G401 (cell line): ENCODE measurements around the gene GORASP1. TPM values are rescaled to one million over a fixed set of nuclear protein-coding genes. Genes with fewer than 3 reads are reported as not detected.

Source experiments
- DNase-seq: peaks from one replicate; pipeline ENCODE4 v3.0.0-alpha.2; 2015; ENCODE audit warnings: low spot score
- in situ Hi-C: cut with HindIII; loops from 2 replicates; pipeline ENCODE4 v1.10.0; 2016; ENCODE audit warnings: low sequenced_read_pairs, mixed read lengths
- total RNA-seq: library from RNA; depleted of rRNA; stranded (reverse); fragments of >200 nt; shearing (Covaris generic); gene quantifications from 2 replicates; pipeline ENCODE4 v1.2.3, GENCODE V29; 2014

The GORASP1 gene
- total RNA-seq, 1 experiment from 2014 or later: 37.3 TPM

GRCh38 chr3:39127269-39127907 lies 20.0 kb upstream of the GORASP1 start:
- in situ Hi-C loops: no loop called here
- DNase-seq: no peak

DNA sequence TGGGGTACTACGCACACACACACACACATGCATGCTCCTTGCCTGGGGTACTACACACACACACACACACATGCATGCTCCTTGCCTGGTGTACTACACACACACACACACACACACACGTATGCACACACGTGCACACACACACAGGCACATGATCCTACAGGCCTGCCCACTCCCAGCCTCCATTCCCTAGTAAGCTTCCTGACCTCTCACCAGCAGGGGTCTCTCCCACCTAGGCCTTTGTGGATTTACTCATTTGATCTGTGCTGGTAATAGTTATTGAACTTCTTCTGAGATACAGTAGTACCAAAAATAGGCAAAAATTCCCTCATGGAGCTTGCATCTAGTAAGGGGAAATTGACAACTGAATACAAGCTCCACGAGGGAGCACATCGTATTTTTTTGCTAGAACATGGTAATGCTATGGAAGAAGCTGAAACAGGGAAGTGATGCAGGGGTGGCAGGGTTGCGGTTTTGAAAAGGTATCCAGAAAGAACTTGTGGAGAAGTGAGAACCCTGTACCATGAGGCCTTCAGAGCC lies 19.2 kb upstream of the GORASP1 start:
- in situ Hi-C loops: no loop called here
- DNase-seq: peak; percentile 39

DNA sequence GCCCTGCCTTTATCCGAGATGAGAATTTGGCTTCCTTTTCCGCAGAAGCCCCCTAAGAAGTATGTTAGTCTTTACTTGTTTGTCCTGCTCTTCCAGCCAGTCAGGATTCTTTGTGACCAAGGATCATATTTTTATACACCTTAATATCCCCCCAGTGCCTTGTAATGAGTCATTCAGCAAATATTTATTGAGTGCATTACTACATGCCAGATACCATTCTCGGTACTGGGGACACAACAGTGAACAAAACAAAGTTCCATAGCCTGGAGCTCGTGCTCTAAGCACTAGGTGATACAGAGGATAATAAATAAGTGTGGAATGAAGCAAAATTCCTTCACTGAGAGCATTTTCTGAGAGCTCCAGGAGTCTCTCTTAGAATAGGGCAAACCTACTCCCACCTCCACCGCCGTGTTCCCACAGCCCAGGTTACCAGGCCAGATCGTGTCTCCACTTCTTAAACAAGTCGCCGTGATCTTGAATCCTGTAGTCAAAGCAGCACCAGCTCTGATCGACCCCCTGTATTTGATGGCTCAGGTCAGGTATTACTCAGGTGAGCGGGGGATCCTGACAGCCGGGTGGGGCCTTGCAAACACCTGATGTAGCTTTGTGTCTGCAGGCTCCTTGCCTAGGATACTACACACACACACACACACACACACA lies 18.5 kb upstream of the GORASP1 start:
- DNase-seq: no peak
- in situ Hi-C loops: no loop called here

DNA sequence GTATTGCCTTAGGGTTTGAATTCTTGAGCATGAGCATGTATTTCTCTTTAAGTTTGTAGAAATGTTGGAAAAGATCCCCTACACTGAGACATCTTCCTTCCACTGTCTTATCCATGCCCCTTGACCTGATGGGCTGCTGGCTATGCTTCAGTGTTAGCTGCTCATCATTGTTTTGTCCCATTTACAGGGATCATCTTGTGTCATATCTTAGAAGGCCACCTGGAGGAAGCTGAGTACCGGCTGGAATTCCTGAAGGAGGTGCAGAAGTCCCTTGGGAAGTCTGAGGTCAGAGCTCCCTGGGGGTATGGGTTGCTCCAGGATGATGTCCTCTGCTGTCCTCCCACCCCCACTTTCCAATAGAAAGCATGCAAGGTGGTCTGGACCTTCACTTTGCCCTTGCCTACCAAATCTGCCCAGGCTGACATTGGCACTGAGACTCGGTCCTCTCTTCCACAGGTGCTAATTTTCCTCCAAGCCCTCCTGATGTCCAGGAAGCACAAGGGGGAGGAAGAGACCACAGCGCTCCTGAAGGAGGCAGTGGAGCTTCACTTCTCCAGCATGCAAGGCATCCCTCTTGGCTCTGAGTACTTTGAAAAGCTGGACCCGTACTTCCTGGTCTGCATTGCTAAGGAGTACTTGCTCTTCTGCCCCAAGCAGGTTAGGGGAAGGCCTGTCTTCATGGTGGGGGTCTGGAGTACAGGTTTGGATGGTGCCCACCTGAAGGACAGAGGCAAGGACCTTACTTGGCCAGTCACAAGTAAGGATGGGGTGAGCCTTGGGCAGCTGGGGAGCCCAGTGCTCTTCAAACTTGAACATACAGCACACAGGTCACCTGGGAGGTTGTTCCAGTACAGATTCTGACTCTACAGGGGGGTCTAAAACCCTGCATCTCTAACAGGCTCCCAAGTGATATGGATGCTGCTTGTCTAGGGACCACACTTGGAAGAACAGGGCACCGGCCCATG lies 17.7 kb upstream of the GORASP1 start:
- DNase-seq: no peak
- in situ Hi-C loops: loop anchor here (25.0 kb wide), 1 partner anchor 162 kb away; the partner anchor contains the start of gene CX3CR1

DNA sequence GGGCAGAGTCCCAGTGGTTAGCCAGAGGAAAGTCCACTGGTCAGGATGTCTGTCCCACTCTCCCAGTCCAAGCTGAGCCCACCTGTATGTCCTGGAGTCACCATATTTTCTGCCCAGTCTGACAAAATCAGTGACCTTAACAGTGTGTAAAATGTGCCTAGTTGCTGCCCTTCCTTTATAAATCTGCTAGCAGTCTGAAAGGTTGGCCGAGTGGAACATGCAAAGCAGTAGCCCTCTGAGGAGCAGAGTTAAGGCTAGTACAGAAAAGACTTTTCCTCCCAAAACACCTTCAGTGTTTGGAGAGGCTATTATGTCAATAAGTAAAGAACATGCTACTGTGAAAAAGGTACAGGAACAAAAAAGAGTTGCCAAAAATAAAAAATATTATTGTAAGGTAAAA lies 15.4 kb upstream of the GORASP1 start:
- in situ Hi-C loops: loop anchor here (25.0 kb wide), 1 partner anchor 164 kb away; the partner anchor contains the start of gene CX3CR1
- DNase-seq: no peak

- no peak for DNase-seq
- in situ Hi-C loops: loop anchor here (25.0 kb wide), 1 partner anchor 166 kb away; the partner anchor contains the start of gene CX3CR1
These were observed 14.2 kb upstream of the GORASP1 start for GRCh38 chr3:39121621-39122020.

DNA sequence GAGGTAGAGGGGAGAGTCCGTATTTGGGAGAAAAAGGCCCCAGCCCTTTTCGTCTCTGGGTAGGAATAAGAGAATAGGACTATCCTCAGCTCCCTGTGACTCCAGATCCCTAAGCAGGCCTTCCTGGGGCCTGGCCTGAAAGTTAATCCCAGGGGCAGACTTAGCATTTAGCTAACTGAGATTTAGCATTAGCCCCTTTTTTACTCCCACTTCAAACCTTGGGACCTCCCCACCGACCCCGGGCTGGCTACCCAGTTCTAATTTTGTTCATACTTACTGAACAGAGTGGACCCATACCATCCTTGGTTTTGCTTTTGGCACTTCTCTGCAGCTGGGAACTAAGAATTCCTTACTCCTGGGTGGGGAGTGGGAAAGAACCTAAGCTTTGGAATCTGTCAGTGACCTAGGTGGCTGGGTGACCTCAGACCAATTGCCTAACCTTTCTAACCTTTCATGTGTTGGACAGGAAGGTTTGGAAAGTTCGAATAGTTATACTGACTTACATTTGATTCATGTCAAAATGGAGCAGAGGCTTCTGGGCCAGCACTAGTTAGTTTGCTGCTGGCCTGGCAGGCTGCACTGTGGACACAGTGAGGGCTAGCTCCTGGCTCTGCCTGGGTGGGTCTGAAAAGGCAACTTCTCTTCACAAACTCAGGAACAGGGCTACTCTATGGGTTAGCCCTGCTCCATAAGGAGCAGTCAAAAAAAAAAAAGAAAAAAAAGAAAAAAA lies 11.7 kb upstream of the GORASP1 start:
- in situ Hi-C loops: loop anchor here (25.0 kb wide), 1 partner anchor 168 kb away; the partner anchor contains the start of gene CX3CR1
- no peak for DNase-seq

GRCh38 chr3:39118079-39118478 lies 10.7 kb upstream of the GORASP1 start:
- in situ Hi-C loops: loop anchor here (25.0 kb wide), 1 partner anchor 169 kb away; the partner anchor contains the start of gene CX3CR1
- DNase-seq: no peak

GRCh38 chr3:39115870-39116269 lies 8.4 kb upstream of the GORASP1 start:
- in situ Hi-C loops: loop anchor here (25.0 kb wide), 1 partner anchor 171 kb away; the partner anchor contains the start of gene CX3CR1
- DNase-seq: no peak

DNA sequence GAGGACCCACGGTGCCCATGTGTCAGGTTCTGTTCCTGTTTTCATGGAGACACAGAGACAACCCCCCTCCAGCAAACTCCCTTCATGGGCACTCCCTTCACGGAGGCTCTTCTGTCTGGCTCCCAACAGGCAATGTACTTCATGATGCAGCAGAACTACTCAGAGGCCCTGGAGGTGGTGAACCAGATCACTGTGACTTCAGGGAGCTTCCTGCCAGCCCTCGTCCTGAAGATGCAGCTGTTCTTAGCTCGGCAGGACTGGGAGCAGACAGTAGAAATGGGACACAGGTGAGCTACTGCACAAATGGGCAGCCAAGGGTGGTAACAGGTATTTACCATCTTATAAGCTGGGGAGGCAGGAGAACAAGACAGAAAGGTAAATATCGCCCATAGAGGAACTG lies 7.0 kb upstream of the GORASP1 start:
- in situ Hi-C loops: loop anchor here (25.0 kb wide), 1 partner anchor 173 kb away; the partner anchor contains the start of gene CX3CR1
- no peak for DNase-seq

DNA sequence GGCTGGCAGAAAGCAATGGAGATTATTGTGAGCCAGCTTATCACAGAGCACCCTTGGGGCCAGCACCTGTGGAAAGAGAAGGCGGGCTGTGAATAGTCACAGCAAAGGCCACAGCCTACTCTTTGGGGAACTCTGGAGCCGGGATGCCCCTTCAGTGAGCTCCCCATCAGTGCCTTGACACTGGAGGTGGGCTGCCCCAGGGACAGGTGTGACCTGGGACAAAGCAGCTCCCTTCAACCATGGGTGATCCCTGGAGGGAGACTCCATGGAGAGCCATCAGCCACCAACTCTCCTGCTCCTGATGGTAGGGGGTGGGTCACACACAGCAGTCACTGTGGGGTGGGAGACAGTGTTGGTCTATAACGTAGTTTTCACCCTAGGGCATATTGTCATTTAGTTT lies 5.9 kb upstream of the GORASP1 start:
- in situ Hi-C loops: loop anchor here (25.0 kb wide), 1 partner anchor 174 kb away; the partner anchor contains the start of gene CX3CR1
- DNase-seq: no peak

DNA sequence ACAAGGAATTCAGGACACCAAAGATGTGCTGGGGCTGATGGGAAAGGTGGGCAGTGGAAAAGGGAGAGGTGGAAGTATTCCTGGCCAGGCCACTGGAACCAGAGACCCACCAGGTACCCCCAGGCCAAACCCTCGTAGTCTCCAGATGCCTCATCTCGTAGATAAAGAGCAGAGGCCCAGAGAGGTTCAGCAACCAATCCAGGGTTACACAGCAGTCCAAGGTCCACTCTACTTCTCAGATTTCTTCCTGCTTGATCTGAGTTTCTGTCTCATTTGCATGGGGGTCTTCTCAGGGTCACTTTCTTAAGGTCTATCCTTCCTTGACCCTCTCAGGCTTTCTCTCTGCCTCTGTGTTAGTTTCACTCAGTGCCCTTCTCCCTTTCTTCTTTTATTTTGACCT lies 5.1 kb upstream of the GORASP1 start:
- DNase-seq: no peak
- in situ Hi-C loops: loop anchor here (25.0 kb wide), 1 partner anchor 175 kb away; the partner anchor contains the start of gene CX3CR1

- DNase-seq: no peak
- in situ Hi-C loops: loop anchor here (25.0 kb wide), 1 partner anchor 175 kb away; the partner anchor contains the start of gene CX3CR1
These were observed 4.7 kb upstream of the GORASP1 start for GRCh38 chr3:39112113-39112512.

DNA sequence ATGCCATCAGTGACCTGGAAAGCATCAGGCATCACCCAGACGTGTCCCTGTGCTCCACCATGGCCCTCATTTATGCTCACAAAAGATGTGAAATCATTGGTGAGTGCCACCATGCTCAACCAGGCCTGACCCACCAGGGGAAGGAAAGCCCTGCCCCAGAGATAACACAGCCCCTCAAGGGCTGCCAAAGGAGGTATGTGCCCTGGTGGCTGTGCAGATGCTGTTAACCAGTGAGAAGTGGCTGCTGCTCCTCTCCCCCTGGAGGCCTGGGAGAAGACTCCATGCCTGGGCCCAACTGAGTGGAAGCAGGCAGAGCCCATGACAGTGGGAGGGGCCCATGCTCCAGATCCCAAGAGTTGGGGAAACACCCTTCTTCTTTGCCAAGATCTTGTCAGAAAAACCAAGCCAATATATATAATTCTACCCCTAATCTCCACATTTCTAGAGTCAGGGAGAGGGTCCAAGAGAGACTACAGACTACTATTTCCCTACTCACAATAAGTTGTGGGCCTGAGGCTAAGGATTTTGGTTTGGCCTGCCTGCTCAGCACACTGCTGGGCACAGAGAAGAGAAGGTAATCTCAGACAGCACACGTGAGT lies 2.7 kb upstream of the GORASP1 start:
- DNase-seq: no peak
- in situ Hi-C loops: loop anchor here (25.0 kb wide), 1 partner anchor 177 kb away; the partner anchor contains the start of gene CX3CR1

DNA sequence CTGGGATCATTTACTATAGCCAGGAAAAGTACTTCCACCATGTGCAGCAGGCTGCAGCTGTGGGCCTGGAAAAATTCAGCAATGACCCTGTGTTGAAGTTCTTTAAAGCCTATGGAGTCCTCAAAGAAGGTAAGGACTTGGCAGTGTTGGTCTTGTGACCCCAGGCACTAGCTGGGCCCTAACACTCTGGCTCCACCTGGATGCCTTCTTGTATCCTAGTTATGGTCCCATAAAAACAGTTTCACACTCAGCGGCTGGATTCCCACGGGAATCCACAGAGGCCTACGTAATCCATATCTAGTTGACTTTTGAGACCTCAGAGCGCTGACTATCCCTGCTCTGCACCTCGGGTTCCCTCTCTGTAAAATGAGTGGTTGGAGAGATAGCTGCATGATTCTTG lies 1.7 kb upstream of the GORASP1 start:
- in situ Hi-C loops: loop anchor here (25.0 kb wide), 1 partner anchor 178 kb away; the partner anchor contains the start of gene CX3CR1
- no peak for DNase-seq

- in situ Hi-C loops: loop anchor here (25.0 kb wide), 1 partner anchor 179 kb away; the partner anchor contains the start of gene CX3CR1
- DNase-seq: no peak
These were observed 828 bp upstream of the GORASP1 start for GRCh38 chr3:39108200-39108710.

DNA sequence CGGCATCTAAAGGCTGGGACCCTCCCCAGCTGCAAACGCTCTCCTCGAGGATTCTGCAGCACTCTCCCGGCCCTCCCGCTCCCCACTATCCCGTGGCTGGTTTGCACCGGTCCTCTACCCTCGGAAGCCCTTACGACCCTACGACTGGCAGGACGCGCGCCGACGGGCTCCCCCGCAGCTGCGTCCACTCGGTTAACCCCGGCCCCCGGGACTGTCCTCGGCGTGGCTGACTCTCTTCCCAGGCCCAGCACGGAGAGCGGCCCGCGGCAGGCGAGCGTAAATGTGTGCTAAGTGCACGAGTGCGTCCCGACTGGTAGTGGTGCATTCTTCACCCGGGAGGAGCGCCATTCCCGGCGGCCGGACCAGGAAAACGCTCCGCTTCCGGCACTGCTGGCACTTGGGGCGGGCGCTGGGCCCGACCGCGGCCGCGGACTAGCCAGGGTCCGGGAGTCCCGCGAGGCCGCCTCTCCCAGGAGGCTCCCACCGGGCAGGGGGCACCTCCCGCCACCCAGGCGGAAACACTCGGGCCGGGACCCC lies 508 bp downstream of the GORASP1 start:
- in situ Hi-C loops: loop anchor here (25.0 kb wide), 1 partner anchor 180 kb away; the partner anchor contains the start of gene CX3CR1
- DNase-seq: peak; percentile 55
